ENCODE data around the gene UBL3. TPM values are rescaled to one million over a fixed set of nuclear protein-coding genes. Genes with fewer than 3 reads are reported as not detected.

The UBL3 gene
- total and polyA plus RNA-seq, 3 experiments from 2014 or later, result 15.0 to 37.0 (median 15.2) TPM

DNA sequence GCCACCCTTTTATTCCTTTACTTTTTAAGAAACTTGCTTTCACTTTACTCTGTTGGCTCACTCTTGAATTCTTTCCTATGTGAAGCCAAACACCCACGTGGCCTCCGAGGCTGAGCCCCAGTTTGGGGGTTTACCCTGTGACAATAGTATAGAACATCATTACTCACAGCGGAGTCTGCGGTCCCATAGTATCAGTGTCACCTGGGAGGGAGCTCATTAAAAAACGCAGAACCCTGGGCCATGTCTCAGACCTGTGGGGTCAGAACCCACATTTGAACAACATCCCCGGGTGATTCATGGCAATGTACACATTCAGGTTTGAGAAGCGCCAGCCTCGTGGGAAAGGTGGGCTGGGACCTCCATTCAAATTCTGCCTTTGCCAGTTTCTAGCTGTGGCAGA, 36.0 kb upstream of the UBL3 start:
- no peaks in the 10 kb centered on the region for H3K36me3 ChIP-seq (ENCODE audit: insufficient read depth, low read length)
- H3K4me1 Mint-ChIP-seq, result peaks cover 15 to 22% (median 20%) of the 10 kb centered on the region in 3 donors
- POLR2A ChIA-PET, result no interaction called here
- no peaks in the 10 kb centered on the region for H3K36me3 Mint-ChIP-seq
- peak overlapping the region in 6 of 7 donors; percentile 12 to 62 (median 20) for H3K4me3 Mint-ChIP-seq
- peaks cover 0 to 2% of the 10 kb centered on the region in 2 donors for H3K27me3 Mint-ChIP-seq
- no peaks in the 10 kb centered on the region for H3K27me3 ChIP-seq (ENCODE audit: insufficient read depth, low read length, poor library complexity, severe bottlenecking)
- no peaks in the 10 kb centered on the region for H3K4me1 ChIP-seq (ENCODE audit: insufficient read depth, low read length)
- H3K4me3 ChIP-seq (ENCODE audit: low read length), result no peak overlapping the region
- CTCF ChIA-PET, result no interaction called here
- peak overlapping the region in 5 of 8 donors; percentile 30 to 76 (median 62) for H3K27ac Mint-ChIP-seq
- DNase-seq, result peak in 3 of 5 donors; percentile 6 to 72 (median 17)
- no peaks in the 10 kb centered on the region for H3K9me3 Mint-ChIP-seq
- H3K9me3 ChIP-seq (ENCODE audit: low read length), result no peaks in the 10 kb centered on the region
- no peak overlapping the region for H3K27ac ChIP-seq (ENCODE audit: low read depth, low read length)

GRCh38 chr13:29885989-29886388, 35.6 kb upstream of the UBL3 start:
- no peaks in the 10 kb centered on the region for H3K9me3 ChIP-seq (ENCODE audit: low read length)
- H3K36me3 ChIP-seq (ENCODE audit: insufficient read depth, low read length), result no peaks in the 10 kb centered on the region
- CTCF ChIA-PET, result no interaction called here
- peaks cover 15 to 22% (median 20%) of the 10 kb centered on the region in 3 donors for H3K4me1 Mint-ChIP-seq
- H3K36me3 Mint-ChIP-seq, result no peaks in the 10 kb centered on the region
- H3K4me1 ChIP-seq (ENCODE audit: insufficient read depth, low read length), result no peaks in the 10 kb centered on the region
- no peaks in the 10 kb centered on the region for H3K27me3 ChIP-seq (ENCODE audit: insufficient read depth, low read length, poor library complexity, severe bottlenecking)
- H3K27ac ChIP-seq (ENCODE audit: low read depth, low read length), result no peak overlapping the region
- H3K4me3 Mint-ChIP-seq, result peak overlapping the region in 6 of 7 donors; percentile 12 to 68 (median 42)
- no peak for DNase-seq
- POLR2A ChIA-PET, result no interaction called here
- H3K4me3 ChIP-seq (ENCODE audit: low read length), result no peak overlapping the region
- peaks cover 0 to 2% of the 10 kb centered on the region in 2 donors for H3K27me3 Mint-ChIP-seq
- H3K27ac Mint-ChIP-seq, result peak overlapping the region in 6 of 8 donors; percentile 30 to 76 (median 55)
- no peaks in the 10 kb centered on the region for H3K9me3 Mint-ChIP-seq

DNA sequence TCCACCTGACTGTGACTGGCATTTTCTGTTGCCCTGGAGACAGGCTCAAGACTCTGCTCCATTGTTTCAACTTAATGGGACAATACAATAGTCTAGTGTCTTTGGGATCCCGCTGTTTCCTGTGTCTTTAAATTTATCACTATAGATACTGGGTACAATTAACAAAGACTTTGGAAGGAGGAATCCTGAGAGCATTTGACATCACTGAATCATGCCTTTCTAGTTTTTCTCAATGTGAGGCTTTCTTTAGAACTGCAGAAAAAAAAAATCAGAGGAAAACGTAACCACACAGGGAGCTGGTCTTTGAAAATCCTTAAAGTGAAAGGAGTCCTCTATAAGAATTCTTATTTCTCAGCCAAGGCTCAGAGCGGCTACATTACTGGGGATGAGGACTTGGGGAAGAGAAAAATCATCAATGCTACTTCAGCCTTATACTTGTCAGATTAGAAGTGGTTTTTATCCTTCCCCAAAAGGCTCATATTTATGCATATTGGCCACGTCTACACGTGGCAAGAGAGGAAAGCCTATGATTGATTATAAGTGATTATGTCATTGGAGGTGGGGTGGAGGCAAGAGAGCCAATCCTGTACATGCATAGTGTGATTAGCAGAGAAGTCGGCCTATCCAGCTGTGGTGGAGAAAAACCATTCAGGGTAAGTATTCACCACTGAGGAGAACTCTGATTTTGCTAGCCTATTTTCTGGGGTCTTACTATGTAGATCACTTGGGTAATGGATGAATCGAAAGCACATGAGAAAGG, 34.4 kb upstream of the UBL3 start:
- Histone ChIP-seq H3K4me3 (ENCODE audit: low read length) (no peak overlapping the region), H3K27ac (ENCODE audit: low read depth, low read length) (no peak overlapping the region), H3K4me1 (ENCODE audit: insufficient read depth, low read length) (no peaks in the 10 kb centered on the region), H3K36me3 (ENCODE audit: insufficient read depth, low read length) (no peaks in the 10 kb centered on the region), H3K9me3 (ENCODE audit: low read length) (no peaks in the 10 kb centered on the region), H3K27me3 (ENCODE audit: insufficient read depth, low read length, poor library complexity, severe bottlenecking) (no peaks in the 10 kb centered on the region)
- Mint-ChIP-seq H3K36me3 (no peaks in the 10 kb centered on the region), H3K9me3 (no peaks in the 10 kb centered on the region), H3K27me3 (peaks cover 0 to 3% of the 10 kb centered on the region in 2 donors), H3K4me3 (no peak overlapping the region), H3K27ac (peak overlapping the region in 1 of 8 donors; percentile 22), H3K4me1 (peaks cover 15 to 22% (median 20%) of the 10 kb centered on the region in 3 donors)
- no peak for DNase-seq
- ChIA-PET POLR2A (no interaction called here), CTCF (no interaction called here)

DNA sequence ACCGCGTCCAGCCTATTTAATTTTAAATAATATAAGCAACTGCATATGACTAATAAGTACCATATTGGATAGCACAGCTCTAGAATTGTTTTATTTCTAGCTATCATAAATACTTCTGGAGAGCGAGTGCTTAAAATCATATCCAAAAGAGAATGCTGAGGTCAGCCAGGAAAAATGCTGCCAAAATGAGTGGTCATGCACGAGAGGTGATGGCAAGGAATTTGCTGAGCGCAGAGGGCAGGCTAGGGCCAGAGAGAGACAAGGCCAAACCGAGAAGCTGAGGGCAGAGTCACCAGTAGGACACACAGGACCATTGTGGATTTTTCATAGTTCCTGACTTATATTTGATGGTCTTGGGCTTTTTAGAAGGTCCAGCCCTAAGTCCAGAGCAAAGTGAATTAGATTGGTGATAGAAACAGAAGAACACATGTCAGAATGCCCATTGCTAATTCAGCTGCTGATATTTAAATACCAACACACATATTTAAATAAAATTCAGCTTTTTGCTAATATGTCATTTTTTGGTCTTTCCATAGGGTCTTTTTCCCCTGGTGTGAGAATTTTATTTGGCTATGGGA, 33.6 kb upstream of the UBL3 start:
- H3K27me3 ChIP-seq (ENCODE audit: insufficient read depth, low read length, poor library complexity, severe bottlenecking), result no peaks in the 10 kb centered on the region
- DNase-seq, result no peak
- peaks cover 0 to 3% of the 10 kb centered on the region in 2 donors for H3K27me3 Mint-ChIP-seq
- peaks cover 15 to 22% (median 20%) of the 10 kb centered on the region in 3 donors for H3K4me1 Mint-ChIP-seq
- no peaks in the 10 kb centered on the region for H3K36me3 ChIP-seq (ENCODE audit: insufficient read depth, low read length)
- no peak overlapping the region for H3K27ac ChIP-seq (ENCODE audit: low read depth, low read length)
- POLR2A ChIA-PET, result no interaction called here
- no peak overlapping the region for H3K27ac Mint-ChIP-seq
- no peak overlapping the region for H3K4me3 Mint-ChIP-seq
- H3K4me3 ChIP-seq (ENCODE audit: low read length), result no peak overlapping the region
- CTCF ChIA-PET, result no interaction called here
- H3K9me3 ChIP-seq (ENCODE audit: low read length), result no peaks in the 10 kb centered on the region
- no peaks in the 10 kb centered on the region for H3K9me3 Mint-ChIP-seq
- H3K4me1 ChIP-seq (ENCODE audit: insufficient read depth, low read length), result no peaks in the 10 kb centered on the region
- no peaks in the 10 kb centered on the region for H3K36me3 Mint-ChIP-seq

GRCh38 chr13:29882076-29882475, 31.7 kb upstream of the UBL3 start:
- no peaks in the 10 kb centered on the region for H3K4me1 ChIP-seq (ENCODE audit: insufficient read depth, low read length)
- no peak overlapping the region for H3K4me3 ChIP-seq (ENCODE audit: low read length)
- ChIA-PET POLR2A (no interaction called here), CTCF (no interaction called here)
- H3K27me3 Mint-ChIP-seq, result peaks cover 1 to 7% of the 10 kb centered on the region in 2 donors
- H3K27ac ChIP-seq (ENCODE audit: low read depth, low read length), result no peak overlapping the region
- H3K36me3 Mint-ChIP-seq, result no peaks in the 10 kb centered on the region
- H3K36me3 ChIP-seq (ENCODE audit: insufficient read depth, low read length), result no peaks in the 10 kb centered on the region
- H3K9me3 Mint-ChIP-seq, result no peaks in the 10 kb centered on the region
- no peaks in the 10 kb centered on the region for H3K27me3 ChIP-seq (ENCODE audit: insufficient read depth, low read length, poor library complexity, severe bottlenecking)
- H3K4me1 Mint-ChIP-seq, result peaks cover 15 to 19% (median 18%) of the 10 kb centered on the region in 3 donors
- DNase-seq, result no peak
- H3K27ac Mint-ChIP-seq, result no peak overlapping the region
- H3K9me3 ChIP-seq (ENCODE audit: low read length), result no peaks in the 10 kb centered on the region
- H3K4me3 Mint-ChIP-seq, result no peak overlapping the region

- H3K36me3 Mint-ChIP-seq, result no peaks in the 10 kb centered on the region
- ChIA-PET CTCF (interaction anchor here (1.3 kb wide), 1 partner anchor 10 kb away, joined by 4 read pairs; no protein-coding TSS in a partner anchor), POLR2A (no interaction called here)
- Histone ChIP-seq H3K4me3 (ENCODE audit: low read length) (no peak overlapping the region), H3K9me3 (ENCODE audit: low read length) (no peaks in the 10 kb centered on the region), H3K27ac (ENCODE audit: low read depth, low read length) (no peak overlapping the region), H3K4me1 (ENCODE audit: insufficient read depth, low read length) (no peaks in the 10 kb centered on the region), H3K27me3 (ENCODE audit: insufficient read depth, low read length, poor library complexity, severe bottlenecking) (no peaks in the 10 kb centered on the region), H3K36me3 (ENCODE audit: insufficient read depth, low read length) (no peaks in the 10 kb centered on the region)
- H3K27ac Mint-ChIP-seq, result no peak overlapping the region
- peaks cover 4 to 34% of the 10 kb centered on the region in 2 donors for H3K27me3 Mint-ChIP-seq
- no peaks in the 10 kb centered on the region for H3K9me3 Mint-ChIP-seq
- no peak overlapping the region for H3K4me3 Mint-ChIP-seq
- DNase-seq, result no peak
- no peaks in the 10 kb centered on the region for H3K4me1 Mint-ChIP-seq
Measured at GRCh38 chr13:29878101-29878500, 27.7 kb upstream of the UBL3 start.

- H3K4me1 ChIP-seq (ENCODE audit: insufficient read depth, low read length), result no peaks in the 10 kb centered on the region
- H3K36me3 Mint-ChIP-seq, result no peaks in the 10 kb centered on the region
- H3K27ac Mint-ChIP-seq, result peak overlapping the region in 1 of 8 donors; percentile 86
- ChIA-PET CTCF (interaction anchor here (1.3 kb wide), 1 partner anchor 9 kb away, joined by 4 read pairs; no protein-coding TSS in a partner anchor), POLR2A (no interaction called here)
- no peaks in the 10 kb centered on the region for H3K27me3 ChIP-seq (ENCODE audit: insufficient read depth, low read length, poor library complexity, severe bottlenecking)
- DNase-seq, result no peak
- H3K36me3 ChIP-seq (ENCODE audit: insufficient read depth, low read length), result no peaks in the 10 kb centered on the region
- H3K4me3 Mint-ChIP-seq, result no peak overlapping the region
- H3K27me3 Mint-ChIP-seq, result peaks cover 4 to 39% of the 10 kb centered on the region in 2 donors
- H3K27ac ChIP-seq (ENCODE audit: low read depth, low read length), result no peak overlapping the region
- no peaks in the 10 kb centered on the region for H3K4me1 Mint-ChIP-seq
- no peaks in the 10 kb centered on the region for H3K9me3 ChIP-seq (ENCODE audit: low read length)
- H3K4me3 ChIP-seq (ENCODE audit: low read length), result no peak overlapping the region
- no peaks in the 10 kb centered on the region for H3K9me3 Mint-ChIP-seq
Measured at GRCh38 chr13:29877456-29878078, 27.1 kb upstream of the UBL3 start.

DNA sequence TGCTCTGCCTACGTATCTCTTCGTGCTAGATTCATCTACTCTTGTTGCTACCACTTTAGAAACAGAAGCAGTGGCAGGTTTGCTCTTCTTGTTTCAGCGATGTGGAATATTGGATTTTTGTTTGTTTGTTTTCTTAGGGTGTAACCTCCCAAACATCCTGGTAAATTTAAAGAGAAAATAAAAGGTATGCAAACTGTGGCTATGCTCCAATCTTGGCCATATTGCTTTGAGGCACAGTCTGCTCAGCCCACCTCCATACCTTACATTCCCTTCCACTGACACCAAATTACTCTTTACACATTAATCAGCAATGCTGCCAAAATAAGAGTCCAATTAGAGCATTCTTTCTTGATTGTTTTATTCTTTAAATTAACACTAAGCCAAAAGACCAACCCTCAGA, 25.2 kb upstream of the UBL3 start:
- no peak overlapping the region for H3K27ac Mint-ChIP-seq
- no peaks in the 10 kb centered on the region for H3K4me1 ChIP-seq (ENCODE audit: insufficient read depth, low read length)
- no peak overlapping the region for H3K4me3 Mint-ChIP-seq
- H3K36me3 Mint-ChIP-seq, result no peaks in the 10 kb centered on the region
- no peaks in the 10 kb centered on the region for H3K27me3 ChIP-seq (ENCODE audit: insufficient read depth, low read length, poor library complexity, severe bottlenecking)
- H3K9me3 ChIP-seq (ENCODE audit: low read length), result no peaks in the 10 kb centered on the region
- peaks cover 3 to 44% of the 10 kb centered on the region in 2 donors for H3K27me3 Mint-ChIP-seq
- DNase-seq, result no peak
- no peak overlapping the region for H3K4me3 ChIP-seq (ENCODE audit: low read length)
- ChIA-PET CTCF (no interaction called here), POLR2A (no interaction called here)
- no peaks in the 10 kb centered on the region for H3K36me3 ChIP-seq (ENCODE audit: insufficient read depth, low read length)
- no peak overlapping the region for H3K27ac ChIP-seq (ENCODE audit: low read depth, low read length)
- H3K4me1 Mint-ChIP-seq, result no peaks in the 10 kb centered on the region
- no peaks in the 10 kb centered on the region for H3K9me3 Mint-ChIP-seq
